Eye (tissue), 1 donor: ENCODE results near the gene CIAO3.

Experiments
- DNase-seq: peaks from one replicate; pipeline ENCODE4 v3.0.0-alpha.2; 2015

CIAO3 gene

GRCh38 chr16:687499-687898 is 53.3 kb downstream of the CIAO3 start:
- DNase-seq, result no peak

- DNase-seq, result no peak
Observed at GRCh38 chr16:686459-687260, 54.1 kb downstream of the CIAO3 start.

- no peak for DNase-seq
Observed at GRCh38 chr16:685967-686366, 54.8 kb downstream of the CIAO3 start.

GRCh38 chr16:684961-685696 is 55.7 kb downstream of the CIAO3 start:
- DNase-seq, result no peak

- peak; percentile 97 for DNase-seq
Observed at GRCh38 chr16:684071-684794, 56.6 kb downstream of the CIAO3 start, which contains the start of gene JMJD8. Gene JMJD8 (minus strand): TSS chr16:684334. CDS start chr16:684319, 15 bp downstream.

- peak; percentile 26 for DNase-seq
Observed at GRCh38 chr16:683396-684070, 57.3 kb downstream of the CIAO3 start.

GRCh38 chr16:682493-683395 is 58.1 kb downstream of the CIAO3 start:
- no peak for DNase-seq

GRCh38 chr16:681746-682427 is 58.9 kb downstream of the CIAO3 start:
- no peak for DNase-seq

GRCh38 chr16:680967-681745 is 59.6 kb downstream of the CIAO3 start:
- DNase-seq, result peak; percentile 17

- no peak for DNase-seq
Observed at GRCh38 chr16:680625-680945, 60.2 kb downstream of the CIAO3 start.

GRCh38 chr16:679814-680624 is 60.8 kb downstream of the CIAO3 start, which contains the start of gene STUB1:
Gene STUB1 (plus strand): TSS chr16:680410. CDS start chr16:680526, 116 bp downstream.
- peak; percentile 90 for DNase-seq
